H9 (cell line): ENCODE data around the gene FRMD4B. TPM values are rescaled to one million over a fixed set of nuclear protein-coding genes. Genes with fewer than 3 reads are reported as not detected.

Experiments
- DNase-seq: peaks from one replicate; pipeline ENCODE4 v3.0.0-alpha.2; 2017
- H2AFZ ChIP-seq: one replicate; pipeline ENCODE4 v1.6.1; 2013; ENCODE audit warnings: mild to moderate bottlenecking, low read length, control low read depth, moderate library complexity
- H2AK5ac ChIP-seq: 2 replicates; pipeline ENCODE4 v1.6.1; 2013; ENCODE audit warnings: low read length, control low read depth, mixed read lengths; ENCODE audit not compliant: insufficient read length
- H2BK120ac ChIP-seq: one replicate; pipeline ENCODE4 v1.6.1; 2013; ENCODE audit warnings: low read depth, mild to moderate bottlenecking, low read length, control low read depth, inconsistent platforms; ENCODE audit not compliant: poor library complexity, severe bottlenecking
- H2BK12ac ChIP-seq: 2 replicates; pipeline ENCODE4 v1.6.1; 2013; ENCODE audit warnings: low read length, control low read depth, mixed read lengths, low read depth; ENCODE audit not compliant: insufficient read length
- H2BK15ac ChIP-seq: 2 replicates; pipeline ENCODE4 v1.6.1; 2013; ENCODE audit warnings: low read depth, low read length, control low read depth
- H2BK20ac ChIP-seq: one replicate; pipeline ENCODE4 v1.6.1; 2013; ENCODE audit warnings: low read depth, mild to moderate bottlenecking, low read length, control low read depth, inconsistent platforms; ENCODE audit not compliant: poor library complexity, severe bottlenecking
- H2BK5ac ChIP-seq: 2 replicates; pipeline ENCODE4 v1.6.1; 2013; ENCODE audit warnings: low read length, control low read depth, mixed read lengths; ENCODE audit not compliant: insufficient read length
- H3K14ac ChIP-seq: 2 replicates; pipeline ENCODE4 v1.6.1; 2013; ENCODE audit warnings: low read length, control low read depth; ENCODE audit not compliant: insufficient read depth
- H3K18ac ChIP-seq: 2 replicates; pipeline ENCODE4 v1.6.1; 2013; ENCODE audit warnings: low read depth, mild to moderate bottlenecking, mixed read lengths, low read length, control low read depth; ENCODE audit not compliant: insufficient read length
- H3K23ac ChIP-seq: 2 replicates; pipeline ENCODE4 v1.6.1; 2013; ENCODE audit warnings: low read length, control low read depth, mixed read lengths, low read depth; ENCODE audit not compliant: insufficient read length
- H3K23me2 ChIP-seq: 2 replicates; pipeline ENCODE4 v1.6.1; 2013; ENCODE audit warnings: low read depth, mild to moderate bottlenecking, mixed read lengths, low read length, control low read depth; ENCODE audit not compliant: insufficient read length, poor library complexity, severe bottlenecking
- H3K27ac ChIP-seq: 2 replicates; pipeline ENCODE4 v1.5.1; 2013; ENCODE audit warnings: low read length, control low read depth, mixed read lengths, low read depth; ENCODE audit not compliant: insufficient read length
- H3K27me3 ChIP-seq: 2 replicates; pipeline ENCODE4 v1.6.1; 2013; ENCODE audit warnings: low read length, control low read depth, inconsistent platforms; ENCODE audit not compliant: insufficient read depth
- H3K4ac ChIP-seq: 2 replicates; pipeline ENCODE4 v1.6.1; 2013; ENCODE audit warnings: low read depth, mild to moderate bottlenecking, control low read depth, inconsistent platforms, low read length, moderate library complexity
- H3K4me1 ChIP-seq: 2 replicates; pipeline ENCODE4 v1.6.1; 2013; ENCODE audit warnings: low read length, control low read depth, inconsistent platforms; ENCODE audit not compliant: insufficient read depth
- H3K4me2 ChIP-seq: 2 replicates; pipeline ENCODE4 v1.6.1; 2013; ENCODE audit warnings: low read length, control low read depth, mixed read lengths; ENCODE audit not compliant: insufficient read length, insufficient read depth
- H3K56ac ChIP-seq: 2 replicates; pipeline ENCODE4 v1.6.1; 2013; ENCODE audit warnings: low read depth, mild to moderate bottlenecking, mixed read lengths, low read length, control low read depth; ENCODE audit not compliant: insufficient read length
- H3K79me1 ChIP-seq: 2 replicates; pipeline ENCODE4 v1.6.1; 2013; ENCODE audit warnings: low read depth, mild to moderate bottlenecking, moderate library complexity, low read length, control low read depth, inconsistent platforms; ENCODE audit not compliant: insufficient read depth, poor library complexity, severe bottlenecking
- H3K79me2 ChIP-seq: 2 replicates; pipeline ENCODE4 v1.6.1; 2013; ENCODE audit warnings: low read length, control low read depth, inconsistent platforms; ENCODE audit not compliant: insufficient read depth
- H3K9ac ChIP-seq: 2 replicates; pipeline ENCODE4 v1.6.1; 2013; ENCODE audit warnings: low read length, control low read depth, mixed read lengths; ENCODE audit not compliant: insufficient read length; ENCODE audit errors: extremely low read depth
- H3K9me3 ChIP-seq: one replicate; pipeline ENCODE4 v1.6.1; 2013; ENCODE audit warnings: low read depth, low read length, inconsistent platforms; ENCODE audit not compliant: control insufficient read depth
- H3T11ph ChIP-seq: one replicate; pipeline ENCODE4 v1.6.1; 2013; ENCODE audit warnings: mild to moderate bottlenecking, low read length, control low read depth, inconsistent platforms
- H4K20me1 ChIP-seq: one replicate; pipeline ENCODE4 v1.6.1; 2013; ENCODE audit not compliant: control insufficient read depth, insufficient read length, insufficient read depth
- H4K5ac ChIP-seq: 2 replicates; pipeline ENCODE4 v1.6.1; 2013; ENCODE audit warnings: low read depth, mild to moderate bottlenecking, mixed read lengths, low read length, control low read depth; ENCODE audit not compliant: insufficient read length
- H4K8ac ChIP-seq: replicated peaks from 2 replicates; pipeline ENCODE4 v1.6.1; 2013; ENCODE audit warnings: low read length, control low read depth, mixed read lengths, low read depth; ENCODE audit not compliant: insufficient read length
- H4K91ac ChIP-seq: 2 replicates; pipeline ENCODE4 v1.6.1; 2013; ENCODE audit warnings: low read depth, mild to moderate bottlenecking, moderate library complexity, mixed read lengths, low read length, control low read depth; ENCODE audit not compliant: insufficient read length
- H3K27ac Mint-ChIP-seq, 3 experiments: 2 replicates in 2 of 3; 3 replicates in 1 of 3; pipeline ENCODE4 v1.8.0; 2020 to 2021; ENCODE audit warnings: mixed read lengths in 3 of 3, mild to moderate bottlenecking in 1 of 3, moderate library complexity in 1 of 3
- H3K27me3 Mint-ChIP-seq: 2 replicates; pipeline ENCODE4 v1.8.0; 2021; ENCODE audit warnings: low read depth, mild to moderate bottlenecking, moderate library complexity, mixed read lengths
- H3K36me3 Mint-ChIP-seq, 3 experiments: 2 replicates in 2 of 3; 3 replicates in 1 of 3; pipeline ENCODE4 v1.8.0; 2020 to 2021; ENCODE audit warnings: low read depth in 3 of 3, mixed read lengths in 3 of 3; ENCODE audit not compliant: insufficient read depth in 1 of 3
- H3K4me1 Mint-ChIP-seq, 2 experiments: 2 replicates each; pipeline ENCODE4 v1.8.0; 2020; ENCODE audit warnings: mixed read lengths in 2 of 2
- H3K4me3 Mint-ChIP-seq, 2 experiments: 2 replicates in 1 of 2; 3 replicates in 1 of 2; pipeline ENCODE4 v1.8.0; 2020 to 2021; ENCODE audit warnings: mild to moderate bottlenecking in 2 of 2, mixed read lengths in 2 of 2, moderate library complexity in 1 of 2
- H3K9me3 Mint-ChIP-seq, 2 experiments: 2 replicates in 1 of 2; 3 replicates in 1 of 2; pipeline ENCODE4 v1.8.0; 2020; ENCODE audit warnings: mild to moderate bottlenecking in 2 of 2, mixed read lengths in 2 of 2, moderate library complexity in 1 of 2
- WGBS: extraction: QIAGEN DNeasy Blood & Tissue Kit; methylation state at CpG from one replicate; pipeline ENCODE4 v1.1.7; 2013; ENCODE audit warnings: missing lambda C conversion rate, low lambda C conversion rate, mixed read lengths; ENCODE audit not compliant: insufficient read length; ENCODE audit errors: extremely low coverage; 5-methylcytosine and 5-hydroxymethylcytosine counted together
- total RNA-seq: library from RNA; stranded (reverse); gene quantifications from 2 replicates; pipeline ENCODE4 v1.2.1, GENCODE V29; 2021
- TF ChIP-seq, protein P1 (sequence below): fragments of 200-600 bp; sonication (generic); conservative IDR thresholded peaks from 3 replicates; pipeline ENCODE4 v1.8.0; 2021; ENCODE audit warnings: antibody characterized with exemption, mild to moderate bottlenecking

FRMD4B gene
- total RNA-seq, 1 experiment from 2014 or later, result 3.4 TPM

DNA sequence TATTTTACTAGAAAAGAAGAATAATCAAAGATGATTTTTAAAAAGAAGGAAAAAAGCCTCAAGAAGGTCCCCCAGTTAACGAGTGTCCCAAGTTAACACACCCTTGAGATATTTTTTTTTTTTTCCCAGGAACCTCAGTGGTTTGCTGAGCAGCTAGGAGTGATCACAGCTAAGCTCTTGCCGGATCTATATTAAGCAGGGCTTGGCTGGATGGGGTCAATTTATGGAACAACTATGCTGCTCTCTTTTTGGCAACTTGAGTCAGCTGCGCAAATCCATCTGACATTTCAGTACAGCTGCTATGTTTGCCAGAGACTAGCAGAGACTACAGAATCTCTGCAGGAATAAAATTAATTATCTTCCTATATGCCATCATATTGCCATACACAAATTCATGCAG is 263.5 kb downstream of the FRMD4B start, which contains the start of gene LMOD3:
TSS of gene LMOD3 (minus strand) at position 193 of the 400 bp plus-strand sequence. CDS start 209 bp downstream, outside the sequence.
- H3K4me1 ChIP-seq, result no peaks in the 10 kb centered on the region; the same call in 1 of the 2 replicates
- H4K20me1 ChIP-seq, result no peaks in the 10 kb centered on the region
- no peaks in the 10 kb centered on the region for H3K36me3 Mint-ChIP-seq
- H2BK15ac ChIP-seq, result no peak within 1 kb of the TSS
- H4K91ac ChIP-seq, result no peak within 1 kb of the TSS
- H3K4me3 Mint-ChIP-seq, result no peak within 1 kb of the TSS
- no peak within 1 kb of the TSS for H3K27ac ChIP-seq
- H2AK5ac ChIP-seq, result no peak within 1 kb of the TSS
- no peak within 1 kb of the TSS for H4K5ac ChIP-seq
- H3K27me3 Mint-ChIP-seq, result no peaks in the 10 kb centered on the region
- no peak within 1 kb of the TSS for H3K4ac ChIP-seq
- H3T11ph ChIP-seq, result no peak within 1 kb of the TSS
- DNase-seq, result no peak
- TF ChIP-seq, protein P1, sequence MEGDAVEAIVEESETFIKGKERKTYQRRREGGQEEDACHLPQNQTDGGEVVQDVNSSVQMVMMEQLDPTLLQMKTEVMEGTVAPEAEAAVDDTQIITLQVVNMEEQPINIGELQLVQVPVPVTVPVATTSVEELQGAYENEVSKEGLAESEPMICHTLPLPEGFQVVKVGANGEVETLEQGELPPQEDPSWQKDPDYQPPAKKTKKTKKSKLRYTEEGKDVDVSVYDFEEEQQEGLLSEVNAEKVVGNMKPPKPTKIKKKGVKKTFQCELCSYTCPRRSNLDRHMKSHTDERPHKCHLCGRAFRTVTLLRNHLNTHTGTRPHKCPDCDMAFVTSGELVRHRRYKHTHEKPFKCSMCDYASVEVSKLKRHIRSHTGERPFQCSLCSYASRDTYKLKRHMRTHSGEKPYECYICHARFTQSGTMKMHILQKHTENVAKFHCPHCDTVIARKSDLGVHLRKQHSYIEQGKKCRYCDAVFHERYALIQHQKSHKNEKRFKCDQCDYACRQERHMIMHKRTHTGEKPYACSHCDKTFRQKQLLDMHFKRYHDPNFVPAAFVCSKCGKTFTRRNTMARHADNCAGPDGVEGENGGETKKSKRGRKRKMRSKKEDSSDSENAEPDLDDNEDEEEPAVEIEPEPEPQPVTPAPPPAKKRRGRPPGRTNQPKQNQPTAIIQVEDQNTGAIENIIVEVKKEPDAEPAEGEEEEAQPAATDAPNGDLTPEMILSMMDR, result no peak
- H2BK5ac ChIP-seq, result no peak within 1 kb of the TSS
- no peaks in the 10 kb centered on the region for H3K79me2 ChIP-seq
- H3K27me3 ChIP-seq, result no peaks in the 10 kb centered on the region
- no peak within 1 kb of the TSS for H3K14ac ChIP-seq
- peaks cover 0 to 9% of the 10 kb centered on the region in 2 experiments; a peak in 2 of 4 replicates for H3K4me1 Mint-ChIP-seq
- no peak within 1 kb of the TSS for H3K4me2 ChIP-seq
- no peak within 1 kb of the TSS for H3K9ac ChIP-seq
- H3K18ac ChIP-seq, result no peak within 1 kb of the TSS
- no peak within 1 kb of the TSS for H2BK12ac ChIP-seq
- no peaks in the 10 kb centered on the region for H3K23me2 ChIP-seq
- no peak within 1 kb of the TSS for H3K27ac Mint-ChIP-seq
- no peak within 1 kb of the TSS for H2BK20ac ChIP-seq
- no peak within 1 kb of the TSS for H4K8ac ChIP-seq
- no peaks in the 10 kb centered on the region for H3K79me1 ChIP-seq
- WGBS, result no CpG with 5 or more reads among the region's 3 CpGs
- H3K9me3 Mint-ChIP-seq, result no peaks in the 10 kb centered on the region
- H2BK120ac ChIP-seq, result no peak within 1 kb of the TSS
- H3K9me3 ChIP-seq, result no peaks in the 10 kb centered on the region
- H3K56ac ChIP-seq, result no peak within 1 kb of the TSS
- H2AFZ ChIP-seq, result no peak within 1 kb of the TSS
- no peak within 1 kb of the TSS for H3K23ac ChIP-seq
